HL-60/S4 treated with retinoic acid at 250 ng/mL for 4 days and 3 days (cell line): ENCODE results near the gene PRSS50.
"Not testable (repeated sequence)": the region's sequence is repeated elsewhere in the genome, so short reads cannot be mapped to it uniquely, and the experiment has no call there.

Experiments
- in situ Hi-C: fragments of 300-500 bp; cut with MboI; formaldehyde crosslinking; loops from 2 replicates; pipeline ENCODE4 v1.7.0; 2022; ENCODE audit warnings: low sequenced_read_pairs

Gene PRSS50

GRCh38 chr3:46717447-46718231, at the start of gene PRSS50:
PRSS50 (minus strand) TSS chr3:46717869; CDS start chr3:46717824, 45 bp downstream.
- in situ Hi-C loops, result loop anchor here (25.0 kb wide), 1 partner anchor 645 kb away; no protein-coding TSS in a partner anchor

GRCh38 chr3:46764206-46764605, 46.5 kb upstream of the PRSS50 start:
- in situ Hi-C loops, result no loop called here

GRCh38 chr3:46763178-46763577, 45.5 kb upstream of the PRSS50 start:
- in situ Hi-C loops, result no loop called here

- in situ Hi-C loops, result no loop called here
Measured at GRCh38 chr3:46759239-46760167, 41.8 kb upstream of the PRSS50 start.

GRCh38 chr3:46756642-46757041, 39.0 kb upstream of the PRSS50 start:
- in situ Hi-C loops, result no loop called here

GRCh38 chr3:46755646-46756045, 38.0 kb upstream of the PRSS50 start:
- in situ Hi-C loops, result no loop called here

- in situ Hi-C loops, result not testable (repeated sequence)
Measured at GRCh38 chr3:46753127-46753526, 35.5 kb upstream of the PRSS50 start.

GRCh38 chr3:46750555-46751038, 32.9 kb upstream of the PRSS50 start:
- in situ Hi-C loops, result no loop called here

GRCh38 chr3:46749129-46749528, 31.5 kb upstream of the PRSS50 start:
- in situ Hi-C loops, result no loop called here

- in situ Hi-C loops, result no loop called here
Measured at GRCh38 chr3:46748170-46748569, 30.5 kb upstream of the PRSS50 start.

- in situ Hi-C loops, result no loop called here
Measured at GRCh38 chr3:46746711-46747110, 29.0 kb upstream of the PRSS50 start.

GRCh38 chr3:46742992-46743585, 25.4 kb upstream of the PRSS50 start:
- in situ Hi-C loops, result no loop called here

- in situ Hi-C loops, result not testable (repeated sequence)
Measured at GRCh38 chr3:46739565-46739964, 21.9 kb upstream of the PRSS50 start.

- in situ Hi-C loops, result no loop called here
Measured at GRCh38 chr3:46737329-46737731, 19.7 kb upstream of the PRSS50 start.

- in situ Hi-C loops, result no loop called here
Measured at GRCh38 chr3:46736006-46736872, 18.6 kb upstream of the PRSS50 start.

- in situ Hi-C loops, result no loop called here
Measured at GRCh38 chr3:46734773-46735172, 17.1 kb upstream of the PRSS50 start.

- in situ Hi-C loops, result no loop called here
Measured at GRCh38 chr3:46733026-46733800, 15.5 kb upstream of the PRSS50 start.

GRCh38 chr3:46731795-46732194, 14.1 kb upstream of the PRSS50 start:
- in situ Hi-C loops, result no loop called here

GRCh38 chr3:46730819-46731218, 13.2 kb upstream of the PRSS50 start:
- in situ Hi-C loops, result no loop called here
